ENCODE data around the gene CCDC33.

The CCDC33 gene

DNA sequence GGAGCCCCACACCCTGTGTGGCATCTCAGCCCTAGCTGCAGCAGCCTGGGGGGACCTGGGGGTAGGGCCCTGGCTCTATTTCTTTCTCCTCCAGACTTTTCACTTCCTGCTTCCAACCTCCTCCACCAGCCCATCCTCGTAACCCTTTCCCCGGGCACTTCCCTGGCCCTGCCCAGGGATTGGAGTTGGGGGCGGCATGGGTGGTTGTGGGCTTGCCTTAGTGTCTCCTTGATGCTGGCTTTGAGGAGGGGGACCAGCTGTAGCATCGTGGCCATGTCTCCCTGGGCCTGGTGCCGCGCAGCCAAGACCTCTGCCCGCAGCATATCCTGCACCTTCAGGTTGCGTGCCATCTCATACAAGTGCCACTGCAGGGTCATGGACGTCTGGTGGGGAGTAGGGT lies 103.2 kb downstream of the CCDC33 start:
- DNase-seq (ENCODE audit: extremely low read depth, low read depth), result no peak
- TF ChIP-seq, protein P1, sequence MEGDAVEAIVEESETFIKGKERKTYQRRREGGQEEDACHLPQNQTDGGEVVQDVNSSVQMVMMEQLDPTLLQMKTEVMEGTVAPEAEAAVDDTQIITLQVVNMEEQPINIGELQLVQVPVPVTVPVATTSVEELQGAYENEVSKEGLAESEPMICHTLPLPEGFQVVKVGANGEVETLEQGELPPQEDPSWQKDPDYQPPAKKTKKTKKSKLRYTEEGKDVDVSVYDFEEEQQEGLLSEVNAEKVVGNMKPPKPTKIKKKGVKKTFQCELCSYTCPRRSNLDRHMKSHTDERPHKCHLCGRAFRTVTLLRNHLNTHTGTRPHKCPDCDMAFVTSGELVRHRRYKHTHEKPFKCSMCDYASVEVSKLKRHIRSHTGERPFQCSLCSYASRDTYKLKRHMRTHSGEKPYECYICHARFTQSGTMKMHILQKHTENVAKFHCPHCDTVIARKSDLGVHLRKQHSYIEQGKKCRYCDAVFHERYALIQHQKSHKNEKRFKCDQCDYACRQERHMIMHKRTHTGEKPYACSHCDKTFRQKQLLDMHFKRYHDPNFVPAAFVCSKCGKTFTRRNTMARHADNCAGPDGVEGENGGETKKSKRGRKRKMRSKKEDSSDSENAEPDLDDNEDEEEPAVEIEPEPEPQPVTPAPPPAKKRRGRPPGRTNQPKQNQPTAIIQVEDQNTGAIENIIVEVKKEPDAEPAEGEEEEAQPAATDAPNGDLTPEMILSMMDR (IDR thresholded peaks at IDR 0.05; ENCODE audit: low read depth, low read length, missing control alignments), result no peak
- no peak overlapping the region for H3K4me3 ChIP-seq (replicated peaks; ENCODE audit: low read depth, low read length)

DNA sequence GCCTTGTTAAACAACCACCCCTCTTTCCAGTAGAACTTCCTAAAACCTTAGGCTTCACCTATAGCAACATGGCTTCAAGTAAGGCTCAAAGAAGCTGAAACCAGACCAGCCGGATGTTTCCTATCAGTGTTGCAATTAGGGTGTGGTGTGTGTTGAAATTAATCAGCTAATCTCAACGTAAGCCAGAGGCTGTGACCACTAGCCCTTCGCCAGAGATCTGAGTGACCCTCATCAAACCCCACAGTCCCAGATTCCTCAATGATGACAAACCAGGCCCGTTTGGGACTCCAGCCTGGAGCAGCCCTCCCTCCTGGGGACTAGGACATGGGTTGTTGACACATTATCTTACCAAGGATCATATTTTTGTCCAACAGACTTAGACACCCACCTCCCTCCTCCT lies 104.0 kb downstream of the CCDC33 start:
- H3K4me3 ChIP-seq (replicated peaks; ENCODE audit: low read depth, low read length), result no peak overlapping the region
- no peak for DNase-seq (ENCODE audit: extremely low read depth, low read depth)
- TF ChIP-seq, protein P1 (IDR thresholded peaks at IDR 0.05; ENCODE audit: low read depth, low read length, missing control alignments), result no peak

DNA sequence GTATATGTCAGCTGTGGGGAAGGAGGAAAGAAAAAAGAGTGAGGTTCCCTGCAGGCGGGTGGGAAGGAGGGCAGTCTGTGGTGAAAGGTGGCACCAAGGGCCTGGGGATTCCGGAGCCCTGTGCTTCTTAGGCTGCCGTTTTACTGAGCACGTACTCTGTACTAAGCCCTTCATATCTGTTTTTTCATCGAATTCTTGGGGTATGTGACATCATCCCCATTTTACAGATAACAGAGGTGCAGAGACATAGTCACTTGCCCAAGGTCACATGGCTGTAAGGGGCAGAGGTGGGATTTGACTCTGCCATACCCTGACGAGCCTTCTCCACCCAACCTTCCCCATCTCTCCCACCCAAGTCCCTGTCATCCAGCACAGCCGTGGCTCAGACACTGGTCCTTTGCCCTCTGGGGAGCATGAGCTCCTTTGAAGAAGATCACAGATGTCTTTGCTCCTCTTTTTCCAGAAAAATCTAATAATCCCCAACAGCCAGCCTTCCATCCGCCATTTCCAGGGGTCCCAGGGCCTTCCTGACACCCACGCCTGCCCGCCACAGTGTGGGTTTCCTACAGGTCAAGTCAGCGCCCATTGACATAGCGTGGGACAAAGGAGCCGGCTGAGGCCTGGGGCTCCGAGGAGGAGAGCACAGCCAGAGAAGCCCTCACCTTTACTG lies 107.1 kb downstream of the CCDC33 start:
- no peak for DNase-seq (ENCODE audit: extremely low read depth, low read depth)
- no peak overlapping the region for H3K4me3 ChIP-seq (replicated peaks; ENCODE audit: low read depth, low read length)
- TF ChIP-seq, protein P1 (IDR thresholded peaks at IDR 0.05; ENCODE audit: low read depth, low read length, missing control alignments), result no peak

DNA sequence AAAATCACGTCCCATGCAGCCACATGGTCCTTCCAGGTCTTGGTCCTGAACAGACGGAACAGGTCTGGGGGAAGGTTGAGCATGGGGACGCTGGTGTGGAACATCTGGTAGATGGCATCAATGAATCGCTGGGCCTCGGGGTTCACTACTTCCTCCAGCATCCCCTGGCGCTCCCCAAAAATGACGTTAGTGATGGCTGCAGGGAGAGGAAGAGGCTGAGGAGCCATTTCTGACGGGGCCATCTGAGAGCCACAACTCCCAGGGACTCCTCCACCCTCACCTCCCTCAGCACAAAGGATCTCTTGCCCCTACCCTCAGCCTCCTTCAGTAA lies 107.6 kb downstream of the CCDC33 start:
- no peak for DNase-seq (ENCODE audit: extremely low read depth, low read depth)
- no peak overlapping the region for H3K4me3 ChIP-seq (replicated peaks; ENCODE audit: low read depth, low read length)
- TF ChIP-seq, protein P1 (IDR thresholded peaks at IDR 0.05; ENCODE audit: low read depth, low read length, missing control alignments), result no peak

DNA sequence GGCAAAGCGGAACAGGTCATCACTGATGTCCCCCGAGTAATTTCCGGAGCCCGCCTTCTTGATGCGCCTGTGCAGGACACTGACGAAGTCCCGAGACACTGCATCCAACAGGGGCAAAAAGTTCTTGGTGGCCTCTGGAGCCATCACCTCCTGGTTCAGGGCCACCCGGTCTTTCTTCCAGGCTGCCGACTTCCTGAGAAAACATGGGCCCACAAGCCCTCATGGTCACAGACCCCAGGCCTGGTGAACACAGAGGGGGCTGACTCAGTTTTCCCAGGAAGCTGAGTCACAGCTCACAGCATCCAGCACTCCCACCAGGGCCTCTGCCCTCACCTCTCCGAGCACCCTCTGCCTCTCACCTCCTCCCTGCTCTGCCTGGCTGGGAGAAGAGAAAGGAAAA lies 108.9 kb downstream of the CCDC33 start:
- H3K4me3 ChIP-seq (replicated peaks; ENCODE audit: low read depth, low read length), result no peak overlapping the region
- TF ChIP-seq, protein P1 (IDR thresholded peaks at IDR 0.05; ENCODE audit: low read depth, low read length, missing control alignments), result no peak
- no peak for DNase-seq (ENCODE audit: extremely low read depth, low read depth)

DNA sequence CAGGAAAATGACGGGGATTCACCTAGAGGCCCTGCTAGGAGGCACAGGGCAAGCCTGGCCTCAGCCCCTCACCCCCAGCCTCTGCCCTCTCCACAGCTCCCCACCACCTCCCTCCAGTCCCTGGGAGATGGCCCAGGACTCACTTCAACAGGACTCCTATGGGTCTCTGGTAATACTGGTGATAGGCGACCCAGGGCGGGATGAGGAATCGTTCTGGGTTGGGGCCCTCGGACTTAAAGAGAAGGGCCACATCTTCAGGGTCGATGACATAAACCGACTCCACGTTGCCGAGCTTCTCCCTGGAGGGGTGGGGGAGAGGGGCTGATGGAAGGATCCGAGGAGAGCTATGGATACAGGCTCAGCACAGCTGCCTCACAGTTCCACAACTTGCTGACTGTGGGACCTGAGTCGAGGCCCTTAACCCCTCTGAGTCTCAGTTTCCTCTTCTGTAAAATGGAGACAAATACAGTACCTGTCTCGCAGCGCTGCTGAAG lies 111.7 kb downstream of the CCDC33 start:
- no peak for DNase-seq (ENCODE audit: extremely low read depth, low read depth)
- no peak overlapping the region for H3K4me3 ChIP-seq (replicated peaks; ENCODE audit: low read depth, low read length)
- TF ChIP-seq, protein P1 (IDR thresholded peaks at IDR 0.05; ENCODE audit: low read depth, low read length, missing control alignments), result no peak
